ENCODE measurements around the gene PACSIN2.

PACSIN2 gene

GRCh38 chr22:42947211-42947990 is 67.5 kb downstream of the PACSIN2 start:
- no peak for DNase-seq (ENCODE audit: low spot score)
- TF ChIP-seq, protein P1, sequence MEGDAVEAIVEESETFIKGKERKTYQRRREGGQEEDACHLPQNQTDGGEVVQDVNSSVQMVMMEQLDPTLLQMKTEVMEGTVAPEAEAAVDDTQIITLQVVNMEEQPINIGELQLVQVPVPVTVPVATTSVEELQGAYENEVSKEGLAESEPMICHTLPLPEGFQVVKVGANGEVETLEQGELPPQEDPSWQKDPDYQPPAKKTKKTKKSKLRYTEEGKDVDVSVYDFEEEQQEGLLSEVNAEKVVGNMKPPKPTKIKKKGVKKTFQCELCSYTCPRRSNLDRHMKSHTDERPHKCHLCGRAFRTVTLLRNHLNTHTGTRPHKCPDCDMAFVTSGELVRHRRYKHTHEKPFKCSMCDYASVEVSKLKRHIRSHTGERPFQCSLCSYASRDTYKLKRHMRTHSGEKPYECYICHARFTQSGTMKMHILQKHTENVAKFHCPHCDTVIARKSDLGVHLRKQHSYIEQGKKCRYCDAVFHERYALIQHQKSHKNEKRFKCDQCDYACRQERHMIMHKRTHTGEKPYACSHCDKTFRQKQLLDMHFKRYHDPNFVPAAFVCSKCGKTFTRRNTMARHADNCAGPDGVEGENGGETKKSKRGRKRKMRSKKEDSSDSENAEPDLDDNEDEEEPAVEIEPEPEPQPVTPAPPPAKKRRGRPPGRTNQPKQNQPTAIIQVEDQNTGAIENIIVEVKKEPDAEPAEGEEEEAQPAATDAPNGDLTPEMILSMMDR (IDR thresholded peaks at IDR 0.05; ENCODE audit: extremely low read depth, missing control alignments) = no peak

DNA sequence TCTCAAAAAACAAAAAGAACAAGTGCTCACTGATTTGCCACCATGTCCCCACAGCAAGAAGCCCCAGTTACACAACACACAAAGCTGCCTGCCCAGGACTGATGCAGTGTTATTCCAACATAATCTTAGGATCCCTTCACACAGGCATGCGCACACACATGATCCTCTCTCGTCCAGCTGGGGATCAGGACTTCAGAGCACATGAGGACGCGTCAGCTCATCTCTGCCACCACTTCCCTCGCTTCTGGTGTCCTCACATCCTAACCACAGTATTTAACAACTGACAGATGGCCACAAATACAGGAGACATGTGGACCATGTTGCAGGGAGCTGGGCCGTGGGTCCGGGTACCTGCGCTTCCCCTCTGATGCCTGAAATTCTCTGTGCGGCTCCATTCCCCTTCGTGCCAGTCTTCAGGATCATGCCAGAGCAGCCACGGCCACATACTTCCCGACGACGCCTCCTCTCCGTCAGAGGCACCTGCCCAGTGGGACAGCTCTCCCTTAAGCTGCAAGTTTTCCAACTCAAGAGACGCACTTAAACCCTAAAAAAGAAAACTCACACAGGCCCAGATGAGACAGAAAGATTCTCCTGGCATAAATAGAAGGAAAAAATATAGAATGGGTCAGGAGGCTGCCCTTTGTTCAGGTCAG is 68.3 kb downstream of the PACSIN2 start:
- TF ChIP-seq, protein P1 (IDR thresholded peaks at IDR 0.05; ENCODE audit: extremely low read depth, missing control alignments) = no peak
- no peak for DNase-seq (ENCODE audit: low spot score)

- DNase-seq (ENCODE audit: low spot score) = no peak
- TF ChIP-seq, protein P1 (IDR thresholded peaks at IDR 0.05; ENCODE audit: extremely low read depth, missing control alignments) = no peak
These were observed 69.2 kb downstream of the PACSIN2 start for GRCh38 chr22:42945736-42946135.

- no peak for DNase-seq (ENCODE audit: low spot score)
These were observed 69.9 kb downstream of the PACSIN2 start for GRCh38 chr22:42945027-42945426.

DNA sequence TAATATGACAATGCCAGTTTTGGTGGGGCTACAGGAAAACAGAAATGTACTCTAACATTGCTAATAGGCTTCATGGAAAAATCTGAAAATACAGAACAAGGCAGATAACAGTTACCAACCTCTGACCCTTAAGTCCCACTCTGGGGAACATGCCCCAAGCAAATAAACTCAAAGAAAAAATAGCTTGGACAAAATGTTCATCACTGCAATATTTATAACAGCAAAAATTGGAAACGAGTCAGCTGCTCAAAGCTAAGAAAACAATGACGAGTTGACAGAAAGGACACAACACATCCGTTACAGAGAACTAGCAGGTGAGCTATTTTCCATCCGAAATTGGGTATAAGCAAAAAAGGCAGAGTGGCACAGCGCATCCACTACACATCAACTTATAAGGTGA is 70.5 kb downstream of the PACSIN2 start:
- TF ChIP-seq, protein P1 (IDR thresholded peaks at IDR 0.05; ENCODE audit: extremely low read depth, missing control alignments) = no peak

More at GRCh38 chr22:42945027-42945426, 69.9 kb downstream of the PACSIN2 start:
- TF ChIP-seq, protein P1 (IDR thresholded peaks at IDR 0.05; ENCODE audit: extremely low read depth, missing control alignments) = no peak

DNA sequence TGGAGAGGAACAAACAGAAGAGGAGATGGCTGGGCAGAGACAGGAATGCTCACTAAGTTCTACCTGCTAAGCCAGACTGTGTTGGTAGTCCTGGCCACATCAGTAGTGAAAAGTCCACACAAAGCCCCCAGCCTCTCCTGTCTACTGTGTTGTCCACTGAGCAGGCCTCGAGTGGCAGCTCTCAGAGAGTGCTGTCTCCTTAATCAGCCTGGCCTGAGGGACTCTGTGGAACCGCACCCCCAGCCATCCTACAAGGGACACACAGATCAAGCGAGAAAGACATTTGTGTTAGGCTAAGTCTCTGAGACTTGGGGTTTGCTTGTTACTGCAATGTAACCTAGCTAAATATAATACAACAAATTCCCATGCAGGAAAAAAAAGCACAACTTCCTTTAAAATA is 71.0 kb downstream of the PACSIN2 start:
- no peak for DNase-seq (ENCODE audit: low spot score)
- TF ChIP-seq, protein P1 (IDR thresholded peaks at IDR 0.05; ENCODE audit: extremely low read depth, missing control alignments) = no peak

More for the DNA sequence above, 70.5 kb downstream of the PACSIN2 start:
- no peak for DNase-seq (ENCODE audit: low spot score)

- TF ChIP-seq, protein P1 (IDR thresholded peaks at IDR 0.05; ENCODE audit: extremely low read depth, missing control alignments) = no peak
- DNase-seq (ENCODE audit: low spot score) = no peak
These were observed 72.6 kb downstream of the PACSIN2 start for GRCh38 chr22:42942351-42942750.
